GM12872 (cell line): ENCODE data around the gene ANKRD6.

Experiments used
- TF ChIP-seq, protein P1 (sequence below): IDR thresholded peaks from 3 replicates; pipeline ENCODE4 v1.5.1; 2011; ENCODE audit warnings: low read depth, mild to moderate bottlenecking, low read length, moderate library complexity; ENCODE audit not compliant: insufficient read depth

ANKRD6 gene

DNA sequence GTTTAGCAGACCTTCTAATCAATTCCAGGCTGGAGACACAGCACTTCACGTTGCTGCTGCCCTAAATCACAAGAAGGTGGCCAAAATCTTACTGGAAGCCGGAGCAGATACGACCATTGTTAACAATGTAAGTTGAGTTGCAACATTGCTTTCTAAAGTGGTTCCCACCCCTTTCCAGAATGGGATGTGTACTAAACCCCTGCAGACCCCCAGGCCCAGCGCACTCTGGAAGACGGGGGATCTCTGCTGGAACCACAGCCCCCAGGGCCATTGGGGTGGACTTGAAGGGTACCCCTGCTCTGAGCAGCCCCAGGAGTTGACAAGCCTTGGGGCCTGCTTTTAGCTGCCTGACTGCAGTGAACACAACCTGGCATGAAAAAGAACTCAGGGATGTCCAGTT is 183.6 kb downstream of the ANKRD6 start:
- TF ChIP-seq, protein P1, sequence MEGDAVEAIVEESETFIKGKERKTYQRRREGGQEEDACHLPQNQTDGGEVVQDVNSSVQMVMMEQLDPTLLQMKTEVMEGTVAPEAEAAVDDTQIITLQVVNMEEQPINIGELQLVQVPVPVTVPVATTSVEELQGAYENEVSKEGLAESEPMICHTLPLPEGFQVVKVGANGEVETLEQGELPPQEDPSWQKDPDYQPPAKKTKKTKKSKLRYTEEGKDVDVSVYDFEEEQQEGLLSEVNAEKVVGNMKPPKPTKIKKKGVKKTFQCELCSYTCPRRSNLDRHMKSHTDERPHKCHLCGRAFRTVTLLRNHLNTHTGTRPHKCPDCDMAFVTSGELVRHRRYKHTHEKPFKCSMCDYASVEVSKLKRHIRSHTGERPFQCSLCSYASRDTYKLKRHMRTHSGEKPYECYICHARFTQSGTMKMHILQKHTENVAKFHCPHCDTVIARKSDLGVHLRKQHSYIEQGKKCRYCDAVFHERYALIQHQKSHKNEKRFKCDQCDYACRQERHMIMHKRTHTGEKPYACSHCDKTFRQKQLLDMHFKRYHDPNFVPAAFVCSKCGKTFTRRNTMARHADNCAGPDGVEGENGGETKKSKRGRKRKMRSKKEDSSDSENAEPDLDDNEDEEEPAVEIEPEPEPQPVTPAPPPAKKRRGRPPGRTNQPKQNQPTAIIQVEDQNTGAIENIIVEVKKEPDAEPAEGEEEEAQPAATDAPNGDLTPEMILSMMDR: no peak

DNA sequence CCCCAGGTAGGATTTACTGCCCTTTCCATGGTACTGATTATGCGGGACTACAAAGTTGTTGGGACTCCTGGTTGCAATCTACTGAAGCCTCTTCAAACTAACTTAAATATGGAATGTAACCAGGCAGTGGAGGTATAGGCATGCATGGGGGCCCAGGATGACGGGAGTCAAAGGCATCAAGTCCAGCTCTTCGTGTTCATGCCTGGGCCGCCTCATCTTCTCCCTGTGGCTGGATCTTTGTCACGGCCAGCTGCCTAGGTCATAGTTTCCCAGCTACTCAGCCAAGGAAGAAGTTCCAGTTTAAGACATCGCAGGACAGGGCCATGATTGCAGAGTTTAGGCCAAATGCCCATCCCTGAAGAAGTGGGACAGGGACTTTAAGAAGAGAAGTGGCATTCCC is 185.1 kb downstream of the ANKRD6 start:
- TF ChIP-seq, protein P1: no peak

GRCh38 chr6:89619567-89619966 is 186.6 kb downstream of the ANKRD6 start:
- TF ChIP-seq, protein P1: no peak

- TF ChIP-seq, protein P1: no peak
These were observed 190.8 kb downstream of the ANKRD6 start for GRCh38 chr6:89623749-89624148.

GRCh38 chr6:89630488-89630887 is 197.5 kb downstream of the ANKRD6 start:
- TF ChIP-seq, protein P1: no peak

DNA sequence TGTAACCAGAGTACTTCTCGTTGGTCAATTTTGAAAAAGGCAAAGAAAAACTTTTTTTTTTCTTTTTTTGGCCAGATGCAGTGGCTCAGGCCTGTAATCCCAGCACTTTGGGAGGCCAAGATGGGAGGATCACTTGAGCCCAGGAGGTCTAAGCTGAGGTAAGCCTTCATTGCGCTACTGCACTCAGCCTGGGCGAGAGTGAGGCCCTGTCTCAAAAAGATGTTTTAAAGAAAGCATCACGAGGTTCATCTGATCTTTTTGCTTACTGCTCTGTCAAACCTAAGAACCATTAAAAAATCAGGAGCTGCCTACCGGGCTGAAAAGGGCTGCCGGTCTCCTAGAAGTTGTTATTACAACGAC is 205.0 kb downstream of the ANKRD6 start:
- TF ChIP-seq, protein P1: no peak

GRCh38 chr6:89638320-89639195 is 205.6 kb downstream of the ANKRD6 start, which contains the start of gene LYRM2:
TSS of gene LYRM2 (minus strand) at chr6:89638747. CDS start at chr6:89638716, 31 bp downstream.
- TF ChIP-seq, protein P1: no peak
